GM19328 (cell line): ENCODE data around the gene TECTB.

Experiments used
- ATAC-seq: cut with Tn5 transposase; IDR thresholded peaks from one replicate; pipeline ENCODE4 v1.9.1; 2021; ENCODE audit warnings: mild to moderate bottlenecking, moderate library complexity; ENCODE audit not compliant: unreplicated experiment

The TECTB gene

DNA sequence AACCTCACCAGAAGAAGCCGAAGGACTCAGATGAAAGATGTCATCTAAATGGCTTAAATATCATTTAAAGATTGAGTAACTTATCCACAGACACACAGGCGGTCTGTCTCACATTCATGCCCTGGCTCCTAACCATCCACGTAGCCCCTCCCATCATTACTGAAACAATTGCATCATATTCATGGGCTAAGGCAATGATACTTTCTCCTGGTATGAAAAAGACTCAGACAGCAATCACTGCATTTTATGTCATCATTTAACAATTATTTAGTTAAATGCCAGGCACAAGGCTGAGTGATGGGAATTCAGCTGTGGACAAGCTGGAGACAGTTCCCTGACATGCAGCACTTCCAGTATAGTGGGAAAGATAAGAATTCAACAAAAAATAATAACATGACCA lies 11.2 kb upstream of the TECTB start:
- no peak for ATAC-seq

DNA sequence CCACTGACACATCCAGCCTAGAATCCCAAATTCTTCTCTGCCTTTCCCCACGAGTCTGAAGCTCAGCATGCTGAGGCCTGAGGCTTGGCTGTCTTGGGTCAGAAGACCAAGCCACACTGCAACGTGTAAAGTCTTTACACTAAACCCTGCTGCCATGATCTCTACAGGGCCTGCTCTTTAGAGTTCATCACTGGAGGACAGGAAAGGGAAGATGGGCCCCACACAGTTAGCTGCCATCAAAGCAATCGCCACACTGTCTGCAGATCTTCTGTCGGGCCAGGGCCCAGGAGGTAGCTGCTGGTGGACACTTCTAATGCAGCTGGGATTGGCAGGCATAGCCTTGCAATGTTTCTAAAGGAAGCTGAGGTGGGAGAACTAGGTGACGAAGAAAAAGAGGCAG lies 8.4 kb upstream of the TECTB start:
- no peak for ATAC-seq

DNA sequence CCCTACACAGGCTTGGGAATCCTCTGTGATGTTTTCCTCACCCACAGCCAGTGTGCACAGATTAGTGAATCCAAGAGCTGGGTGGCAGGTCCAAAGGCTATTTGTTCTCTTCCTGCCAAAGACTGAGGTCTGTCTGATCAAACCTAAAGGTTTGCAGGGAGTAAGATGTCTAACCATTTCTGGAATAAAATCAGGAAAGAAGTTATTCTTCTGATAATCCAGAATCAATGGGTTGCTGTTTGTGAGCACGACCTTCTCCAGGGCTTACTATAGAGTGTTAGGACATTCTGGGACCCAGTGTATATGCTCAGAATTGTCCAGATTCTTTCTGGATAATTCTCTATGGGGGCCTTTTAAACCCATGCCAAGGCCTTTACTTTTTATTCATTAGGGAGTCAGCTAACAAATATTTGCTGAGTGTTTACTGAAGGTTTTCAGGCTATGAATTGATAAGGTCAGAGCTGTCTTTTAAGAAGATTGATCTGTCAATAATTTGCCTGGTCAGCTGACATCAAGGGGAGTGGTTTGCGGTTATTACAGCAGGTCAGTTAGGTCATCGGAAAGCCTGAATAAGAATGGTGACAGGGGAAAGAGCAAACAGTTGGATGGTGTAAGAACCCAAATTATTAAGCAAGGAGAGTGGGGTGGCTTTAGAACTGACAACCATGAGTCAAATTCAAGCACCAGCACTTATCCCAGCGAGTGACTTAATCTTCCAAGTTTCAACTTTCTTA lies 7.5 kb upstream of the TECTB start:
- ATAC-seq = no peak

DNA sequence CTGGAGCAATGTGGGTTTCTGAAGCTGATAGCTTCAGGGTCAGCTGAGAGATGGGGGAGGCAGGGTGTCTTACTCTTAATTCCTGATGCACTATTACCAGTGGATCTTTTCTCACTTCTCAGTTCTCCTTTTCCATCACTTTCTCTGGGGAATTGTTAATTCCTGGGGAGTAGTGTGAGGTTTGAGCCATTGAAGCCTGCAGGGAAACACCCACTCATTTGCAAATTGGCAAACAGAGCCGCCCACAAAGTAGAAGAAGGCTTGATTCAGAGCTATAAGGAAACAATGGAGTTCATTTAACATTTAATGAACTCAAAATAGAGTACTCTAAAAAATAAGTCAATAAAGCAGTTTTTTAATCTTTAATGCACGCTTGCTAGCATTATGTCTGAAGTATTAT lies 4.3 kb upstream of the TECTB start:
- no peak for ATAC-seq

DNA sequence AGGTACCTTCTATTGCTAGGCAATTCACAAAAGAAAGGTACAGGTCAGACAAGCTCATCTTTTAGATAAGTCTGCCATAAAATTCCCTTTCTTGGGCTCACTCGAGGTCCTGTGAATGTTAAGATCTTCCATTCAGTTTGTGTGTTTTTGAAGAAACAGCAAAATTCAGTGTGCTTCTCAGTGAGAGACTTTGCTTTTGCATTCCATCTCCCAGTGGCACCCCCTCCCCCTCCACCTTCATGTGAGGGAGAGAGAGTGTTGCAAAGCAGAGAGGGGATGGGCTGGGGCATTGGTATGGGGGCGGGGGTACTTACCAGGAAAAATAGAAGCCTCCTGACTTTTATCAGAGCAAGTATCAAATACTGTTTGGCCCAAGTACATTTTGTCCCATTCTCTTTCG lies 3.8 kb upstream of the TECTB start:
- no peak for ATAC-seq

DNA sequence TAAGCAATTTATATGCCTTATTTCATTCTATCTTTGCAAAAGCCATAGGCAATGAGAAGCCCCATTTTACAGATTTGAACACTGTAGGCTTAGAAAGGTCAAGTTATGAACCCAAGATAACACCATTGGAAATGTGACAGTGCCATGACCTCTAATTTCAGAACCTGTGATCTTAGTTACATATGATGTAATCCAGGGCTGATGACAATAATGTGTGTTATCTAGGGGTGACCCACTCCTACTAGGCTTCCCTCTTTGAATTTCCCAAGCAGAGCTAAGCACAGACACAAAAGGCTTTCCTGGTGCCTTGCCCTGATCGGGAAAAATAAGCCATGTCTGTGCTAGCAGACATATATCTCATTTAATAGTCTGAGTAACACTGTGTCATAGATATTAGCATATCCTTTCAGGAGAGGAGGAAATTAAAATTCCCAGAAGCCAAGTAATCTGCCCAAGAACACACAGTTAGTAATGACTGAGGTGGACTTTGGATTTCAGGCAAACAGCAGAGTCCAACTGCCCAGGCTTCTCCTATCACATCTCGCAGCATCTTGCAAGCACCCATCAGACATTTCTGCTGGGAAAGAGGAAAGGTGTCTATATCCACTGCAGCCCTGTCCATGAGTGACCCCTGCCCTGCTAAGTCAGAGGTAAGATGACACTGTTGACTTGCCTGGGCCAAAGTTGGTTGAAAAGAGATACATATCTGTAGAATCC lies 2.8 kb upstream of the TECTB start:
- no peak for ATAC-seq

DNA sequence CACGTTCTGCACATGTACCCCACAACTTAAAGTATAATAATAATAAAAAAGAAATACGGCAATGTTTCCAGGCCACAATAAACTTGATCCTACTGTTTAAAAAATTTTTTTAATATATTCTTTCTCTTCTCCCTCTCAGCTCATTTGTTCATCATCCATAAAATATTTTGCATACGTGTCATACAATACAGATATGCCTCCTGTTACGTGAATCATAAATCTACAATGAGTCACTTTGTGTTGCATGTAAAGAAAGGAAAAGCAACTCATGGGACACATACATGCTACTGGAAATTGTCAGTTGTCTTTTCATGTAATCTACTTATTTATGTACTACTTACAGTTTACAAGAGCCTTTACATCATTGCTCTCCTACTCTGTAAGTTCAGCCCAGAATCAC lies 1.1 kb upstream of the TECTB start:
- ATAC-seq = no peak

DNA sequence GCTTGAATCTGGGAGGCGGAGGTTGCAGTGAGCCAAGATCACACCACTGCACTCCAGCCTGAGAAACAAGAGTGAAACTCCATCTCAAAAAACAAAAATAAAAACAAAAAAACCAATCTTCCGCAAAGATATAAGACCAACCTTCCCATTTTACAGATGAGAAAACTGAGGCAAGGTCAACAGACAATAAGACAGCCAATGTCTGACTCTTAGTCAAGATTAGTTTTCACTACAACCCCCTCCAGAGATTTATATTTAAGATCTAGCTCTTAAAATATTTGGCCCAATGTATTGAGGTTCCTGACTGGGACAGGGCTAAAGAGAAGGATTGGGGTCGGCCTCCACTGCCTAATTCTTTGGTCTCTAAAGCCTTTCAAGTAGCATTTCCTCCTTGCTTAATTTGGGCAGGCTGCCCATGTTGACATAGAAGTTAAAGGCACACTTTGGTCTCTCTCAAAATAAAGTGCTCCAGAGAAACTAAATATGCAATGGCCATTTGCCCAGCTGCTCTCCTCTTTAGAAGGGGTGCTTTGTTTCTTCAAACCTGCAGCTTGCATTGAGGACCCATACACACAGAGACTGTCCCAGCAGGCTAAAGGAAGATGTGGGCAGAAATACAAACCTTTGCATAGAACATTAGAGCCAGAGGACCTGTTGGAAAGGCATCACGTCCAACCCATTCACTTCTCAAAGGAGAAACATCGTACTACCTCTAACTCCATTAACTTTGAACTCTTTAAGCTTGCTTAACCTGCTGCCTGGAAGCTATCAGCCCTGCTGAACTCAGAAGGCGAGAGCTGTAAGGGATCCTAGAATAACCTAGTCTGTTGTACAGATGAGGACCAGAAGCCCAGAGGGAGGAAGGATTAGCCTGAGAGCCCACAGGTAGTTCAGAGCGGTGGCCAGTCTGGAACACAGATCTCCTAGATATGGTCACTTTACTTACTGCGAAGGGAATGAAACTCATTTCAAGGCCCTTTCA lies 3.9 kb downstream of the TECTB start:
- no peak for ATAC-seq

DNA sequence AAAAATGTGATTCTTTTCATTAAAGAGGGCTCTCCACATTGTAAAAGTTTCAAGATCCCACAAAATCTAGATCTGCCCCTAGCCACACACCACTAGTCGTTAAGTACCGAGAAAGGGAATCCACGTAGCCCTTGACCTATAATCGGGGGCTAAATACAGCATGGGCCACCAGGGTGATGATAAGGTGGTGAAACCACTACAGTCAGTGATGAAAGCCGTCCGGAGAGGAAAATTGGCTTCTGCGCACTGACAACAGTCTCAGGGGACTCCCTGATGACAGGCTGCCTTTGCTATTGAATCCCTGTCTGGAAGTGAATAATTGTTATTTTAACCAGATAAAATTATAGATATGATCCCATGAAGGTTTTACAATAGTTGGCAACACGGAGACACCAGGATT lies 4.6 kb downstream of the TECTB start:
- no peak for ATAC-seq

DNA sequence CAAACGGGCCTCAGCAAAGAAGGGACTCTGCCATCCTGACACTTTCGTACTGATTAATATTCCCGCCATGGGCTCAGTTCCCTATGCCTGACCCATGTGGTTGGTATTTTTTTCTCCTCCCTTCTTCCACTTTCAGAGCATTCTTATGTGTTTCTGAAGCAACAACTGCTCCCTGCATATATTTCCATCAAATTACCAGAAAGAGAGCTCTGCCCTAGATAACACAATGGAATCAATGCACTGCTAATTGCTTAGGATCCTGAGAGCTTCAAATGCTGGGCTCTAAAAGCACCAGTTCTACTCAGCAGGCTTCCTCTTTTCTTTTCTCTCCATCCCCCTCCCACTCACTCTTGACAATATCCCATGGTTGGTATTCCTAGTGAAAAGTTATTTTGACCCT lies 5.3 kb downstream of the TECTB start:
- ATAC-seq = no peak

DNA sequence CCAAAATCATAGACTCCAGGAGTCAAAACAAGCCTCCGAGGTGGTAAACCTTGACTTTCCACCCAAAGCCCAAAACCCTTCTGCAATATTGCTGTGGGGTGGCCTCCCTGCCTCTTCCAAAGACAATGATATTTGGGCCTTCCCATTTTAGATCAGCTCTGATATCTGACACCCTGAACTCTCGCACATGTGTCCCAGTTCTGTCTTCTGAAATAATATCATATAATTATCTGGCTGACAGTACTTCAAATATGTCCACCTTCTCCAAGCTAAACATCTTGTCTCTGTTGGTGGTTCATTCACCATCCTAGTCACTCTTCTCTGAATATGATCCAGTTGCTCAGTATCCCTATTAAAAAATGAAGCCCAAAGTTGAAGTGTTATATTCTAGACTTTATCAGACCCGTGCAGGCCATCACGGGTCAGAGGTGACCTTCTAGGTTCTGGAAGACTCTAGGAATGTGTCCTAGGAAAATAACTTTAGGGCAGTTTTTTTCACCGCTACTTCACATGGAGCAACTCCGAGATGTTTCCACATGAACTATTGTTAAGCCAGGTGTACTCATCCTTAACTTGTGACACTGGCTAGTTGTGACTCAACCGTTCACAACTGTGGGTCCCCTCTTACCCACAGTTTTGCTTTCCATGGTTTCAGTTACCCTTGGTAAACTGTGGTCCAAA lies 6.3 kb downstream of the TECTB start:
- ATAC-seq = no peak

DNA sequence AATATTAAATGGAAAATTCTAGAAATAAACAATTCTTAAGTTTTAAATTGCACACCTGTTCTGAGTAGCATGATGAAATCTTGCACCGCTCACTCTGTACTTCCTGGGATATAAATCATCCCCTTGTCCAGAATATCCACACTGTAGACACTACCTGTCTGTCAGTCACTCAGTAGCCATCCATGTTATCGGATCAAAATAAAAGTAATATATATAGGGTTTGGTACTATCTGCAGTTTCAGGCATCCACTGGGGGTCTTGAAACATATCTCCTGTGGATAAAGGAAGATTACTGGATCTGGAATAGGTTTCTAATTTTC lies 6.8 kb downstream of the TECTB start:
- ATAC-seq = no peak

DNA sequence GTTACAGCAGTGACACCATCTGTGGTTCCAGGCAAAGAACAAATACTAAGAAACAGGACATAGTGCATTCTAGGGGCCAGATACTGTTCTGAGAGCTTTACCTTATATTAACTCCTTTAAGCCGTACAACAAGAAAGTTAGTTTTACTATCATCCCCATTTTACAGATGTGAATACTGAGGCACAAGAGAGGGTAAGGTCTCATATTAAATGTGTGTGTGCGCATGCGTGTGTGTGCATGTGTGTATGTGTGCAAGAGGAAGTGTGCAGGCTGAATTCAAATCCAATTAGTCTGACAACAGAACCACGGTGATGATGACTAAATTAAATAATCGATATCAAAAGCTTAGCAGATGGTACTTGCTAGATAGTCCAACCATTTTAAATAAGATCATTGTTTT lies 11.0 kb downstream of the TECTB start:
- no peak for ATAC-seq

DNA sequence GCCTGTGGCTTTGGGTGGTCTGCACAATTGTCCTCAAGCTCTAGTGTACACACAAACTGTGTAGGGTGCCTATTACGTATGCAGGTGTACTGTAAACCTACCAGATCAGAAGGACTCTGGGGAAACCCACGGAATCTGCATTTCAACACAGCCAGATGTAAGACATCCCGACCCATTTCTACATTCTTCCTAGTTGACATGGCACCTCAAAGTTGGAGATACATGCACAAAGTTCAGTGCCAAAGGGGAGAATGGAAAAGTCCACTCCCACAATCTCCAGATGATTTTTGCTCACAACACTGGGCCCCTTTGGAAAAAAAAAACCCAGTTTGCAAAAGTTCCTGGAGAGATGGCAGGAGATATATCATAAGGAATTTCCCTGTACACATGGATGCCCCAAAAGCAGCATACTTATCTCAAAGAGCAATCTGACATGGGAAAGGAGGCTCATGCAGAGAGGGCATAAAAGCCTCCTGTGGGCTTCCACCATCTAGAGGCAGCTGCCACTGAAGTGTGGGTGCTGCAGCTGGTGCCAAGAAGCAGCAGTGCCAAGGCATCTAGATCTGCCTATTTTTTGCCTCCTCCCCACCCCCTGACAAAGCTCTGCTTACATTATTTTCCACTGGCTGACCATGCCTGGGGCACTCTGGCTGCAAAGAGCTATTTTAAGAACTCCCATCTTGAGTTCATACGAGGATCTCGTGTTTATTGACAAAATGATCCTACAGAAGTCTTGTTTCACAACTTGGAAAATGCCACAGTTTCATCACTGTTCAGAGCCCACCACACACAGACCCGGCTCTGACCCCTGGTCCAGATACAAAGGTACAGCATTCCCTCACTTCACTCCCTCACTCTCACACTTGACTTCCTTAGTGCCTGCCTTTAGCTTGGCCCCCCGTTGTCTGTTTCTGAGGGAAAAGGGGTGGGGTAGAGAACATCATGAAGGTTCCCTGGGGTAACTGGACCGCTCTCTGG lies 12.9 kb downstream of the TECTB start:
- no peak for ATAC-seq

DNA sequence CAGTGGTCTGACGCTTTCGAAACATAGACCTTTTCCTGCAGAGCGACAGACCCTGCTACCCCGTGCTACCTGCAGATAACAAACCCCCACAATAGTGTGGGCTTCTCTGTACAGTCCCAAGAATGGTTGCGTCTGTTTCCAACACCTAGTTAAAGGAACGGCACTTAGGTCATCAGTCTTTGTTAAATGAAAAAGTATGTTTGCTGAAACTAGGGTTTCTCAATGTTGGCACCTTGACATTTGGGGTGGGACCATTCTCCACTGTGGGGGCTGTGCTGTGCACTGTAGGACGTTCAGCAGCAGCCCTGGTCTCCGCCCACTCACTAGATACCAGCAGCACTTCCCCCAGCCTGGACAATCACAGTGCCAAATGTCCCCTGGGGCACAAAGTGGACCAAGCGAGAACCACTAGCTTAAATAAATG lies 13.7 kb downstream of the TECTB start:
- no peak for ATAC-seq

DNA sequence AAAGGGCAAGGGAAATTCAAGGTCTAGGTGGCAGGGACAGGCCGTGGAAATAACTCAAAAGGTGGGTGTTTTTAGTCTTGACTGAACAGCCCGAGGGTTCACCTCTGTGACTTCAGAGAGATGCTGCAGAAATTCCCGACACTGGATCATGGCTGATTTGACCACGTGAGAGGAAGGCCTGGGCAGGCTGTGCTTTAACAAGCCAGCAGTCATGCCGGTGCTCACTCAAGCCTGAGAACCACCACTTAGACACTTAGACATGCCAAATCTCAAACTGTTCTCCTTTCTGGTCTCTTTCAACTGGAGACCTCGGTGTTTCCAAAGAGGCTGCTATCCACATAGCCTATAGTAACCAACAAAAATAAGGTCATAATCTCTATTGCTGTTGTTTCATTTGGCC lies 15.4 kb downstream of the TECTB start:
- no peak for ATAC-seq

DNA sequence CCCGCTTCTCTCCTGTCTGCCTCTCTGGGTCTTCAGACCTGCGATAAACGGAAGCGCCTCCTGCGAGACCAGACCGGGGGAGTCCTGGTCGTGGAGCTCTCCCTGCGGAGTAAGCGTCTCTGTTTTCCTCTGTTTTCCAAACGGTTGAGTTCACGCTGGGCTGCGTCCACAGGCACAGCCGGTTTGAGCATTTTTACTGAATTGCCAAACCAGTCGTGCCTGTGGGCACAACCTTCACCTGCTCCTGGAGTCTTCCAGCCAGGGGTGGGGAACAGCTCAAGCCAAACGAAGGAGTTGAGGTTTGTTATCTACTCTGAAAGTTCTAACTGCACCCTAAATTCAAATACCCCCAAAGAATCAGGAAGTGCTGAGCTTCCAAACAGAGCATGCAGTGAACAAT lies 16.3 kb downstream of the TECTB start:
- no peak for ATAC-seq

DNA sequence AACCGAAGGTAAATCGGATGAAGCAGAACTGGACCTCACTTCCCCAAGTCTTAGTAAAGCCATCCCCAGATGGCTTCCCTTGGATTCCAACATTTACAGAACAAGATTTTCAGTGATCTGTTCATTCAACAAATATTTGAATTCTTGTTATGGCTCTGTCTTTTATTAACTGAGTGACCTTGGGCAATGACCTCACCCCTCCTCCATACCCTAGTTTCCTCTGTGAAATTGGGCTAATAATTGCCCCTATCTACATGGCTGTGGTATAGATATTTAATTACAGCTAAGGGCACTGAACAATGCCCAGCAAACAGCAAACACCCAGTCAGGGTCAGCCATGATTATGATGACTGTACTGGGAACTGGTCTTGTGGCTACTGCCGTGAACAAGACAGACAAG lies 19.1 kb downstream of the TECTB start:
- ATAC-seq = no peak

DNA sequence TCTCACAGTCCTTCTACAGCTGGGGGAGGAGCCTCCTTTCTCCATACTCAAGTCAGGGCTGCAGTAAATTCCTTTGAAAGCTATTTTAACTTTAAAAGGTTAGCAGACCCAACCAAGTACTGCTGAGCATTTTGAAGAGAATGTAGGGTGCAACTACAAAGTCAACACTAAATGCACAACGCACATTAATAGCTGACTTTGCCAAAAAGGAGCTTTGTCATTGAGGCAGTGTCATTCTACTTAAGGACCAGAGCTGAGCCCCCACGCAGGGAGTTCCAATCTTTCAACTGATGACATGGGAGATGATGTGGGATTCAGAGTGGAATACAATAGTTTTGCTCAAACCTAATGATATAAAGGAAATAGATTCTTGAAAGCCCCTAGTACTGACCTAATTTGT lies 20.3 kb downstream of the TECTB start:
- no peak for ATAC-seq

DNA sequence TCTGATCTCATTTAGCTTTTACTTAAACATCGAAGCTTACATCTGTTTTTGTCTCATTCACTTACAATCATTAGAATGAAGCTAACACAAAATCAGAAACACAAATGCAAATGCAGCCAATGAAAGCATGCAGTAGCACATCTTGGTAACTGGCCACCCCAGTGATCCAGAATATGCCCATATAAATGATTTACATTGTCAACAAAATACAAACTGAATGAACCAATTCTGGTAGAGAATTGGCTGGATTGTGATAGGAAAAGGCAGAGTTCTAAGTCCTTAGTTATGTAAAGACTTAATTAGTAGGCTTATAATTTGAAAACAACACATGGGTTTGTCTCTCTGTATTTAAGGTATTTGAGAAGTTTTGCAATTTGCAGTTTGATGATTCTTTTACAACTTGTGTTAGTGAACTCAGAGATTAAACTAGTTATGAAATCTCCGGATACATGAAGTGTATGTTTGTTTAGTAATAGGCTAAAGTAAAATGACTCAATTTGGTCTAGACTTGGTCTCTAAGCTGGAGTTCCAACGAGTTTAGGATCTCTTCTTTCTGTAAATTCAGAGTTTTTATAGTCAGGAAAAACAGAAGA lies 21.2 kb downstream of the TECTB start:
- ATAC-seq = no peak
